ENCODE results near the gene ANKS1A. TPM values are rescaled to one million over a fixed set of nuclear protein-coding genes. Genes with fewer than 3 reads are reported as not detected.

ANKS1A gene
- total and polyA plus RNA-seq, 12 donors, result 7.1 to 36.3 (median 29.9) TPM

GRCh38 chr6:35024551-35025054 lies 135.5 kb downstream of the ANKS1A start:
- Histone ChIP-seq H3K9me3 (no peaks in the 10 kb centered on the region), H3K27me3 (no peaks in the 10 kb centered on the region), H3K36me3 (peaks cover 0 to 38% (median 0%) of the 10 kb centered on the region in 9 donors), H3K4me3 (peak overlapping the region in 5 of 10 donors; percentile 0 to 18 (median 4)), H3K4me1 (peaks cover 19 to 100% (median 96%) of the 10 kb centered on the region in 9 donors), H3K27ac (peak overlapping the region; percentile 31 to 99 (median 82))
- ATAC-seq (peak; percentile 80 to 95 (median 86)), DNase-seq (peak; percentile 52 to 62)
- WGBS, 2 donors, result 11 to 12% methylated on average over 4 of the region's 4 CpGs
- intact Hi-C loops (cut with DNase I), result loop anchor here in 1 of 10 donors (5.0 kb wide), 1 partner anchor 33 kb away; no protein-coding TSS in a partner anchor
- no peak for TF ChIP-seq CTCF (IDR thresholded peaks at IDR 0.05)

GRCh38 chr6:35025232-35026188 lies 136.5 kb downstream of the ANKS1A start:
- no peaks in the 10 kb centered on the region for H3K9me3 ChIP-seq
- peak overlapping the region in 2 of 10 donors; percentile 0 to 4 for H3K4me3 ChIP-seq
- peak overlapping the region in 9 of 10 donors; percentile 31 to 99 (median 83) for H3K27ac ChIP-seq
- H3K4me1 ChIP-seq, result peaks cover 16 to 100% (median 96%) of the 10 kb centered on the region in 9 donors
- no peaks in the 10 kb centered on the region for H3K27me3 ChIP-seq
- peak in 4 of 8 donors; percentile 14 to 36 (median 18) for ATAC-seq
- no peak for DNase-seq
- intact Hi-C loops (cut with DNase I), result no loop called here
- TF ChIP-seq CTCF (IDR thresholded peaks at IDR 0.05), result peak in 6 of 9 donors; percentile 20 to 50 (median 34)
- WGBS, 2 donors, result 49 to 62% methylated on average over 11 of the region's 11 CpGs
- peaks cover 0 to 34% (median 0%) of the 10 kb centered on the region in 9 donors for H3K36me3 ChIP-seq

GRCh38 chr6:35026434-35027222 lies 137.6 kb downstream of the ANKS1A start:
- WGBS, 2 donors, result 62 to 68% methylated on average over 5 of the region's 5 CpGs
- H3K27me3 ChIP-seq, result no peaks in the 10 kb centered on the region
- TF ChIP-seq CTCF (IDR thresholded peaks at IDR 0.05), result no peak
- H3K27ac ChIP-seq, result peak overlapping the region in 9 of 10 donors; percentile 31 to 99 (median 83)
- ATAC-seq (peak in 2 of 8 donors; percentile 40 to 41), DNase-seq (no peak)
- peaks cover 0 to 34% (median 0%) of the 10 kb centered on the region in 9 donors for H3K36me3 ChIP-seq
- no peaks in the 10 kb centered on the region for H3K9me3 ChIP-seq
- intact Hi-C loops (cut with DNase I), result no loop called here
- peaks cover 14 to 99% (median 91%) of the 10 kb centered on the region in 9 donors for H3K4me1 ChIP-seq
- H3K4me3 ChIP-seq, result no peak overlapping the region

GRCh38 chr6:35027807-35028206 lies 138.8 kb downstream of the ANKS1A start:
- H3K4me3 ChIP-seq, result no peak overlapping the region
- peak overlapping the region in 8 of 10 donors; percentile 27 to 99 (median 36) for H3K27ac ChIP-seq
- H3K27me3 ChIP-seq, result no peaks in the 10 kb centered on the region
- peaks cover 0 to 29% (median 0%) of the 10 kb centered on the region in 9 donors for H3K36me3 ChIP-seq
- WGBS, 2 donors, result 95 to 96% methylated on average over 2 of the region's 2 CpGs
- intact Hi-C loops (cut with DNase I), result no loop called here
- no peak for TF ChIP-seq CTCF (IDR thresholded peaks at IDR 0.05)
- H3K4me1 ChIP-seq, result peaks cover 14 to 88% (median 79%) of the 10 kb centered on the region in 9 donors
- DNase-seq (no peak), ATAC-seq (no peak)
- H3K9me3 ChIP-seq, result no peaks in the 10 kb centered on the region
